Inflammatory macrophage (primary cell): ENCODE results near the gene ABHD2.
"Not testable (repeated sequence)": the region's sequence is repeated elsewhere in the genome, so short reads cannot be mapped to it uniquely, and the experiment has no call there.

Experiments
- DNase-seq, 2 donors: peaks; one replicate each; pipeline ENCODE4 v3.0.0-alpha.2; 2020 to 2022

The ABHD2 gene

DNA sequence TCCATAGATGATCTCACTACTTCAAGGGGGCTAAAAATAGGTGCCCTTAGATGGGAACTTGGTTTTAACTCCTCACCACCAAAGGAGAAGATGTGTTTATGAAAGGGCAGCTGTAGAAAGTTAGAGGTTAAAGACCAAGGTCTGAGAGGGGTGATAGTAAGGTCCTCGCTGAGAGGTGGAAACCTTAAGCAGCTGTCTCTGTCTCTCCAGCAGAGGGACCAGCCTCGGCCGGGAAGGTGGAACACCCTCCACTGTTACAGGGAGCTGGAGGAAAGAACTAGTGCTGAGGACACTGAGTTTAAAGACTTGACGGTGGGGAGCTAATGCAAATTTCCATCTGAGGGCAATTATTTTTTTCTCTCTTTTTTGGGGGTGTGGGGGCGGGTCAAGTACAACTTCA is 142.0 kb downstream of the ABHD2 start:
- DNase-seq = no peak

DNA sequence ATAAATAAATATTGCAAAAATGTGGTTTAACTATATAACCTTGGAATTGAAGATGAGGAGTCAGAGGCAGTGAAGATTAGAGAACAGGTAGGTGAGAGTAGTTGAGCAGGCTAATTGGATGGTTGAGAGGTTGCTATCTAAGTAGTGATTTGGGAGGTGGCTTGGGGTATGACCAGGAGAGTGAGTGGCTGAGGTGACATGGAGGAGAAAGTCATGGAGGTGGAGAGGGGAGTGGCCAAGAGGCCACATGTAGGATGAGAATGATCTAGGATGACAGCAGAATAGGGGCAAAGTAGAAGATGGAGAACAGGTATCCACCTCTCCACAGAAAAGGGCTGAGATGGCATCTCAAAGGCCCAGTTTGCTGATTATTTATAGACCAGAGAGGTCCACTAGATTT is 143.6 kb downstream of the ABHD2 start:
- no peak for DNase-seq

DNA sequence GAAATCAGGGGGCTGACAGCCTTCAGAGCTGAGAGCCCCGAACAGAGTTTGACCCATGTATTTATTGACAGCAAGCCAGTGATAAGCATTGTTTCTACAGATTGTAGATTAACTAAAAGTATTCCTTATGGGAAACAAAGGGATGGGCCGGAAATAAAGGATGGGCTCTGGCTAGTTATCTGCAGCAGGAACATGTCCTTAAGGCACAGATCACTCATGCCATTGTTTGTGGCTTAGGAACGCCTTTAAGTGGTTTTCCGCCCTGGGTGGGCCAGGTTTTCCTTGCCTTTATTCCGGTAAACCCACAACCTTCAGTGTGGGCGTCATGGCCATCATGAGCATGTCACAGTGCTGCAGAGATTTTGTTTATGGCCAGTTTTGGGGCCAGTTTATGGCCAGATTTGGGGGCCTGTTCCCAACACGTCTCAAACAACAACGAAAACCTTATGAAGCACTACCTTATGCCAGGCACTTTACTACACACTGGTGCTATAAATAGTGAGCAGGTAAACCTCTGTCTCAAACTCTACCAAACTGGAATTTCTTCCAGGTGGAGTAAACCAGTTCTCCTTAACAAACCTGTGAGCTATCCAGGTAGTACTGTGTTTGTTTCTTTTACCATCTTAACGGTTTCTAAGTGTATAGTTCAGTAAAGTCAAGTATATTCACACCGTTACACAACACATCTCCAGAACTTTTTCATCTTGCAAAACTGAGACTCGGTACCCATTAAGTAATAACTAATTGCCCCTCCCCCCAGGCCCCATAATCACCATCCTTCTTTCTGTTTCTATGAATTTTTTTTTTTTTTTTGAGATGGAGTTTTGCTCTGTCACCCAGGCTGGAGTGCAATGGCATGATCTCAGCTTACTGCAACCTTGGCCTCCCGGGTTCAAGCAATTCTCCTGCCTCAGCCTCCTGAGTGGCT is 151.9 kb downstream of the ABHD2 start:
- DNase-seq = peak in 1 of 2 donors; percentile 12

DNA sequence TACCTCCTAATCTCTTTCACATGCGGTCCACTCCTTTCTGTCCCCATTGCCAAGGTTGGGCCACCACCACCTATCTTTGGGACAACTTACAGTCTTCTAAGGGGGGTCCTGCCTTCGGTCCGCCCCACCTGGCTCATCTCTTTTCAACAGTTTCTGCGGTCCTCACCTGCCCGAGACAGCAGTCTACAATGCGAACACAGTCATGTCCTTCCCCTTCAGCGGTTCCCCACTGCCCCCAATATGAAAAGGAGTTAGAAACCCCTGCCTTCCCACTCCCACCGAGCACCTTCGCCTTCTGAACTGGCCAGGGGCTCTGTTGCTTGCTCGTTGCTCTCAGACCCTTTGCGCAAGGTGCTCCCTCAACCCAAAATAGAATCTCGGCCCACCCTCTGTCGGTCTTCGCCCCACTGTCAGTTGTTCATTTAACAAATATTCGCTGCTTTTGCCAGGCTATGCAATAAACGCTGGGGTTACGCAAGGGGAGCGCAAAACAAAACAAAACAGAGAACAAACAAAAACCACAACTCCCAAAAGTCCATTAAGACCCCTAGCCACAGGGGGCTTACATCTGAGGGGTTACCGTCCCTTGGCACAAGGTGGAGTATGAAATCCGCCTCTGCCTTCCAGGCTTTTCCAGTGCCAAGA is 154.9 kb downstream of the ABHD2 start:
- no peak for DNase-seq

DNA sequence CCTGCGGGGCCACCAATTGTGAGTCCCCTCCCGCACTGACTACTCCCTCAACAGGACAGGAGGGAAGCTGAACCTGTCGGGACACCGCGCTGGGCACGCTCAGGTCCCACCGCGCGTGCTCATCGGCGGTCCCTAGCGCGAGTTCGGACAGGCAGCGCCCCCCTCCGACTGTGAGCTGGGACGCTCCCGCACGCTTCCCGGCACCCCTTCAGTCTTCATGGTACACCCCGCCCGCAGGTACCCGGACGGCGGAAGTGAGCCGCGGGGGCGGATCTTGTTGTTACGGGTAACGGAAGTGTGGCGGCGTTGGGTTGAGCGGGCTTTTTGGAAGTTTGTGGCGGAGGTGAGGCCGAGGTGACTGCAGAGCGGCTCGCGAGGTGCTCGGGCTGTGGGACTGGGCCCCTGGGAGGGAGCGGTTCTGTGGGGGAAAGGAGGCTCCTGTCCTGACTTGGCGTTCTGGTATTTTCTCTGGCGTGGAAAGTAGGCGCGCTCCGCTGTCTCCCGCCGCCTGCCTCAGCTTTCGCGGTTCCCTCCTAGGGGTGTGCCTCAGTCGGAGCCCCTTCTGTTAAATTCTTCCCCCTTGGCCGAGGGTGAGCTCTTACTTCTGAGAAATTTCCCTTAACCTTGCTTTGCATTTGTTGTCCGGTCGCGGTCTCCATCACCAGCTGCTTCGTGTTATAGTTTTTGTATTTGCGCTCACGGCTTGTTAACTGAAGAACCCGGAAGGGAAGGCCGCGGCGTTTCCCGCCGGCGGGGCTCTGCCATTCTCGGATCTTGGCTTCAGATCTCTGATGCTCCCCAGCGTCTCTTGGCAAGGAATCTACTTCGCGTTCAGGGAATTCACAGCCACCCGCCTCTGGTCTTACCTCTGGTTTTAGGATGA is 155.7 kb downstream of the ABHD2 start, which contains the start of gene FANCI:
Gene FANCI (plus strand): TSS at position 289 of the 883 bp plus-strand sequence. CDS start 3,669 bp downstream, outside the sequence.
- DNase-seq = peak; percentile 90 to 91

DNA sequence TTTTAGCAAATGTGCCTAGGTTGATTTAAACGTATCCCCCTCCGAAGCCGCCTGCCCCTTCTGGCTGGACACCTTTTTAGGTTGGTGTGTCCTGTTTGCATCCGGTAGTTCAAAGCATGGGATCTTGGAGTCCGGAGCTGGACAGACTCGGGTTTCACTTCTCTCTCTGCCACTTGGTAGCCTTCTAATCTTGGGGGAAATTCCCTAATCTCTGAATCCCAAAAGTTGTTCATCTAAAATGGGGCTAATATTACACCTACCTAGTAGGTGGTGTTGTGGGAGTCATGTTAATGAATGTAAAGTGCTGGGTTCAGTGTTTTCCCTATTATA is 156.3 kb downstream of the ABHD2 start:
- no peak for DNase-seq

DNA sequence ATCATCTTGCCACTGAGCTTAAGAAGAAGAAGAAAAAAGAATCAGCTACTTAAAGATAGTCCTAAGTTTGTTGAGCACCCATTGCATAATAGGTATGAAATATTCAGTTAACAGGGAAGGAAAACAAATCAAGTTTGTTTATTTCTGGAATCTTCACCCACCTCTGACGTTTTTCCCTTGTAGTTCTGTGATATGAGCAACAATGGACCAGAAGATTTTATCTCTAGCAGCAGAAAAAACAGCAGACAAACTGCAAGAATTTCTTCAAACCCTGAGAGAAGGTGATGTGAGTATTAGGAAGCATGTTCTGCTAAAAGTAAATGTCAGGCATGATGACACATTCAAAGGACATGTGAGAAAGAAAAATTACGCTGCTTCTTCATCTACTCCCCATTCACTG is 159.2 kb downstream of the ABHD2 start:
- no peak for DNase-seq

DNA sequence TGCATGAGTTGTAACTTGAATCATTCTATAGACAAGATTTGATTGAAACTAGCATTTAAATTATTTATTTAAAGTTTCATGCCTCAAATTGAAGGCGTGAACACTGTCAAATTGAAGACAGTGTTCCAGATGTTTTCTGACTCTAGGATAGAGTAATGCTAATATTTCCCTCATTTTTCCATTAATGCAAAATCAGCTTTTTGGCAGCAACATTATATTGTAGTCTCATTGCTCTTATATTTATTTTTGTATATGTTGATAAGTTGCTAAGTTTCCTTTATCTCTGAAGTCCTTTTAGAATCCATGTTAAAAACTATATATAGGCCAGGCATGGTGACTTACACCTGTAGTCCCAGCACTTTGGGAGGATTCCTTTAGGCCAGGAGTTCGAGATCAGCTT is 160.3 kb downstream of the ABHD2 start:
- no peak for DNase-seq

DNA sequence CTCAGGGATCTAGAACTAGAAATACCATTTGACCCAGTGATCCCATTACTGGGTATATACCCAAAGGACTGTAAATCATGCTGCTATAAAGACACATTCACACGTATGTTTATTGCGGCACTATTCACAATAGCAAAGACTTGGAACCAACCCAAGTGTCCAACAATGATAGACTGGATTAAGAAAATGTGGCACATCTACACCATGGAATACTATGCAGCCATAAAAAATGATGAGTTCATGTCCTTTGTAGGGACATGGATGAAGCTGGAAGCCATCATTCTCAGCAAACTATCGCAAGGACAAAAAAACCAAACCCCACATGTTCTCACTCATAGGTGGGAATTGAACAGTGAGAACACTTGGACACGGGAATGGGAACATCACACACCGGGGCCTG is 161.9 kb downstream of the ABHD2 start:
- not testable (repeated sequence) for DNase-seq
